GM19438 (cell line): Measurements from ENCODE around the gene RECK.
"Not testable (repeated sequence)": the region's sequence is repeated elsewhere in the genome, so short reads cannot be mapped to it uniquely, and the experiment has no call there.

Experiments used
- ATAC-seq: cut with Tn5 transposase; IDR thresholded peaks from one replicate; pipeline ENCODE4 v1.9.1; 2021; ENCODE audit warnings: low read depth; ENCODE audit not compliant: unreplicated experiment

RECK gene

DNA sequence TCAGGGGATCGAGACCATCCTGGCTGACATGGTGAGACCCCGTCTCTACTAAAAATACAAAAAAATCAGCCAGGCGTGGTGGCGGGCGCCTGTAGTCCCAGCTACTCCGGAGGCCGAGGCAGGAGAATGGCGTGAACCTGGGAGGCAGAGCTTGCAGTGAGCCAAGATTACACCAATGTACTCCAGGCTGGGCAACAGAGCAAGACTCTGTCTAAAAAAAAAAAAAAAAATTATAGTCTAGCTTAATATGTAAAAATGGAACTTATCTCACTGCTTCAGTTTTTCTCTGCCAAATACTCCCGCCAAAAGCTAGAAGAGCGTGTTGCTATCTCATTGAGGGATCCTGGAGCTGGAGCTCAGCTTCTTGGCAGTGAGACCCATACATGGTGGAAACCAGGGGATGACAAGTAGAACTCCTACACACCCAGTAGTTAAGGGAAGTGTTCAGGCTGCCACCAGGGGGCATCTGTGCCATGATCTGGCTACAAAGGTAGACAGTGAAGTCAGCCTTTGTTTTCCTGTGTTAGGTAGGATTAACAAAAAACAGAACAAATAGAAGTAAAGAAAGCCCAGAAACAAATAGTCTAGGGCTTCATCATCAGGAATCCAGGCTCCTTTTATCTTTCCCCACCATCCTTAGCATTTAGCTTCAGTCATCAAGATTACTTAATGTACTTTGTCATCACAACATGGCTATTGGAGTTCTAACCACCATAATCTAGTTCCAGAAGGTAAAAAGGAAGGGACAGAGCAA is 66.2 kb downstream of the RECK start:
- ATAC-seq = no peak

DNA sequence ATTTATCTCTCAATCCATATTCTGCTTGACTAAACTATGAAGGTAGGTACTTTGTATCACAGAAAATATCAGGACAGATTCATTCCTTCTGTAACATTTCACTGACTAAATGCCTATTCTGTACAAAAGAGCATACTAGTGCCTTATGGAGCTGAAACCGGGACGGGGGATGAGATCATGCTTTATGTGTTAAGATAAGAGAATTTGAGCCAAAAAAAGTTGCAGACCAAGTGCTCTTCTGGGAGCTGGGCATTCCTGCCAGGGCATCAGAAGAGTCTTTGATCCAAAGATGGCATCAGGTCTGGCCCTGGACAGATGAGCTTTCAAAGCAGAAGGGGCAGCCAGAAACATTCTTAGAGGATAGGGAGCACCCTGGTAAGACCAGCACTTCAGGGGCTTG is 72.4 kb downstream of the RECK start:
- ATAC-seq = no peak

DNA sequence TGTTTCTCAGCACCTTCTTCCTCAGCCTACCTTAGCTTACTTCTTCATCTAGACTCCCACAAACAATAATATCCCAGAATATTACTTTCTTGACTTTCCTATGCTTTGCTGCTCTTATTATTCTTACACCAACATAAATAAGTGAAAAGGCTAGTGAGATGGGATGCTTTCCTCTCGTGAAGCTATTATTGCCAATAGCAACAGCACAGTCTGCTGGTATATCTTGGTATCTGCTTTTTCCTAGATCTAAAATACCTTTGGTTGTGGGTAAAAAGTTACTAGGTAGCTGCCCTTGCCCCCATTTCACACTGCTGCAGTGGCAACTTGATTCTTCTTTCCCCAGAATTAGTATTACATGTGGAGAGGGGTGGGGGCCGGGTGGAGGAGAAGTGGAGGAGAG is 73.7 kb downstream of the RECK start:
- ATAC-seq = no peak

DNA sequence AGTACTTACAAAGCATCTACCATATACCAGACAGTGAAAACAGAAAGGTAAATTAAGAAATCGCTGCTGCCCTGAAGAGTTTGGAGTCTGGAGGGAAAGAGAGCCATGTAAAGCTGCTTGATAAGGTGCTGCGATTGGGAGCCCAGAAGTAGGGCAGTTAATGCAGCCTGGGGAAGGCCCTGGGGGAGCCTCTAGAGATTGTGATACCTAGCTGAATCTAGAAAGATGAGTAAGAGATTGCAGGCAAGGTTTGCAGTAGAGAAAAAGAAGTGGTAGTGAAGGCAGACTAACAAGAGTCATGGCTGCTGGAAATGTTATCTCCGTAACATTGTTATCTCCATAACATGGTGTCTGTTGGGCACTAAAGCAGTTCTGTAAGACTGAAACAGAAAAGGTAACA is 75.8 kb downstream of the RECK start:
- no peak for ATAC-seq

DNA sequence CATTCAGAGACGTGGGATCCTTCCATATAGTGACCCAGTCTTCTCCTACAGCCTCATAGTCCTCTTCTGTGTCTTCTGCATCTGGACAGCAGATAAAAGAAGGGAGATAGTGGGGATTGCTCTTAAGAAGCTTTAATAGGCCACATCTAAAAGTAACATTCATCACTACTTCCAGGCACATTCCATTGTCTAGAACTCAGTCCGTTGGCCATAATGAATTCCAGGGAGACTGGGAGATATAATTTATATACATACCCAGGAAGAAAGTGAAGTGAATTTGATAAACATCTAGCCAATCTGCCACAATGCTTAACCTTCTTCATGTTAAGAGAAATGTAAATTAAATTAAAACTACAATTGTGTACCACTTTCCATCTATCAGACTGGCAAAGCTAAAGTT is 77.3 kb downstream of the RECK start:
- ATAC-seq = no peak

DNA sequence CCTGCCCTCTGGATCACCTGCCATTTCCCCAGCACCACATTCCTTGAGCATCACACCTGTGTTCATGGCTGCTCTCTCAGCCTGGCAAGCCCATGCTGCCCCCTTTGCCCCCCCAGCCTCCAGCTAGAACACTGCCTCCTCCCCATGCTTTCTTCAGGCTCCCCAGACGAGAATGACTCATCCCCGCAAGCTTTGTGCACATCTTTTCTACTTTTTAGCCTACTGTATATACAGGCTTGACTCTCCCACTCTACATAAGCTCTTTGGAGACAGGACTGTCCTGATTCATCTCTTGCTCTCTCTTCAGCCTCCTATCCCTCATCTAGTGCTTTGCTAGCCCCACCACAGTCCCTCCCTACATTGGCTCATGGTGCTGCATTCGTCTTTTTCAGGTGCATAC is 79.9 kb downstream of the RECK start:
- ATAC-seq = no peak

DNA sequence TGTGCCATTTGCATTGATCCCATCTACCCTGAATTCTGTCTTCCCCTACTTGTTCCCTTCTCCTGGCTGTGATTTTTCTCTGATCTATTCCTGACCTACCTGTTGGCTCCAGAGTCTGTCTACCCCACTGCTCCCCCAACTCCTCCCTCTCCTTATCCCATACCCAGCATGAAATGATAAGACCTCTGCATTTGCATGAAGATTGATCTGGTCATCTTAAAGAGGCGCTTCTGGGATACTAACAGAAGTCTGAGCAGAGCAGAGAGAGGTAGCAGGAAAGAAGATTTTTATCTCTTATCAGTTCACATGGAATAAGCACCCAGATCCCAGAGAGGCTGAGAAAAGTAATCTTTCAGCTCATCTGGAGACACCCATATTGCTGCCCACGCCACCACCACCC is 81.5 kb downstream of the RECK start:
- no peak for ATAC-seq

DNA sequence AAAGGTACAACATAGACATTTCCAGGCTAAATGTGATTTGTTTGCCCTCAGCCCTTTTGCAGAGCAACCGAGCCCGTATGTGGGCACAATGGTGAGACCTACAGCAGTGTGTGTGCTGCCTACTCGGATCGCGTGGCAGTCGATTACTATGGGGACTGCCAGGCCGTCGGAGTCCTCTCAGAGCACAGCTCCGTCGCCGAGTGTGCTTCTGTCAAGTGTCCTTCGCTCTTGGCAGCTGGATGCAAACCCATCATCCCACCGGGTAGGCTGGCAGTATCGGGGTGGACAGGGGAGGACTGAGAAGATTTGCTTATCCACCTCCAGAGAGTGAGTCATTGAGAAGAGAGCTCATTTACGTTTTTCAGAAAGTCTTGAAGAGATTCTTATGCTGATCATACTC is 82.0 kb downstream of the RECK start:
- no peak for ATAC-seq

DNA sequence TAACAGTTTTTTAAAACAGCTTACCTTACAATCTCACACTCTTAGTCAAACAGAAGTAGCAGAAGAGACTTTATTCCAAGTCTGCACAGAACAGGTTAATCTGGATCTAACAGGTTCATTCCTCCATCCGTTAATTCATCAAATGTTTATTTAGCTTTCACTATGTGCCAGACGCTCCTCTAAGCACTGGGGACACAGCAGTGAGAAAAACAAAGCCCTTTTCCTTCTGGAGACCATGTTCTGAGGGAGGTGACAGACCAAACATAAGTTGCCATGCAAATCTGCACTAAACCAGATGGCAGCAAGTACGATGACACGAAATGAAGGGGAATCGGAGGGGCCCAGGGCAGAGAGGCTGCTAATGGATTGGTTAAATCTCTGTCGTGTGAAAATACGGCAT is 82.8 kb downstream of the RECK start:
- ATAC-seq = no peak

DNA sequence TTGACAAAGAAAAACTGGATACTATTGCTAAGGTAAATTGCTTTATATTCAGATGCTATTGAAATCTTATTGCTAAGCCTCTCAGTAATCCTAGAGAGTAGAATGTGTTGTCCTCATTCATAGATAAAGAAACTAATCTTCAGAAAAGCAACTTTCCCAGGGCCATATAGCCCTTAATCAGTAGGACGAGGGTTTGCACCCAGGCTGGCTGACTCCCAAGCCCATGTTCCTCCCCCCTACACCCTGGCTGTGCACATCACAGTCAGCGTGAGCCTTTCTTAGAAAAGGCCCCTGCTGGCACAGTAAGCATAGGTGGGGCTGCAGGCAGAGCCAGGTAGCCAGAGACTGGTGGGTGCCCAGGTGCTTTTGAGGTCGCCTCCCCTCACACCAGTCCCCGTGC is 84.0 kb downstream of the RECK start:
- ATAC-seq = no peak

DNA sequence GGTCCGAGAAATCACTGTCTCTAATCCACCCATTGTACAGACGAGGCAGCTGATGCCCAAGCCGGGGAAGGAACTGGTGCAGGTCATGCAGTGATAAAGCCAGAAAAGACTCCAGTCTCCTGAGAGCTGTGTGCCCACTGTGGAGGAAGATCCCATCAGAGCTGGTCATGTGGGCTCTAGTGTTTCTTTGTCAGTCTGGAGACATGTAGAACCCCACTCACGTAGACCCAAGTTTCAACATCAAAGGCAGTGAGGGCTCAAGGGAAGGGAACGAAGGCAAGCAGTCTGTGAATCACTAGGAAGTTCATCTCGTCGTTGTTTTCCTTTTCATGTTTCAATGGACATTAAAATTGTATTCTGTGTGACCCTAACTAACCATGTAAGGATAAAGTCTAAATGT is 85.3 kb downstream of the RECK start:
- no peak for ATAC-seq

DNA sequence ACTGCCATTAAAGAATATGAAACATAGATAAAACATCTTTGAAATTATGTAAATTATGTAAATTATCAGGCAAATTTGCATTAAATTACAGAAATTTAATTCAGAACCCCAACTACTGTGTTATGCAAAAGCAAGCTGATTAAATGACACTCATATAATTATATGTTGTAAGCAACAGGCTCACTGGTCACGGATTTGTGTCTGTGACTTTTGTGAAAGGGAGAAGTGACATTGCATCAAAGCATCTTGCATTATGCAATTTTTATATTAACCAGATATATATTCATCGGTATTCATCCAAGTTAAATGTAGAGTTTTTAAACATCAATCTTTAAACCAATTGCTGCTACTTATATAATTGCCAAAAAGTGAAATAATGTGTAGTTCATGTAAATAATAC is 86.8 kb downstream of the RECK start:
- no peak for ATAC-seq

DNA sequence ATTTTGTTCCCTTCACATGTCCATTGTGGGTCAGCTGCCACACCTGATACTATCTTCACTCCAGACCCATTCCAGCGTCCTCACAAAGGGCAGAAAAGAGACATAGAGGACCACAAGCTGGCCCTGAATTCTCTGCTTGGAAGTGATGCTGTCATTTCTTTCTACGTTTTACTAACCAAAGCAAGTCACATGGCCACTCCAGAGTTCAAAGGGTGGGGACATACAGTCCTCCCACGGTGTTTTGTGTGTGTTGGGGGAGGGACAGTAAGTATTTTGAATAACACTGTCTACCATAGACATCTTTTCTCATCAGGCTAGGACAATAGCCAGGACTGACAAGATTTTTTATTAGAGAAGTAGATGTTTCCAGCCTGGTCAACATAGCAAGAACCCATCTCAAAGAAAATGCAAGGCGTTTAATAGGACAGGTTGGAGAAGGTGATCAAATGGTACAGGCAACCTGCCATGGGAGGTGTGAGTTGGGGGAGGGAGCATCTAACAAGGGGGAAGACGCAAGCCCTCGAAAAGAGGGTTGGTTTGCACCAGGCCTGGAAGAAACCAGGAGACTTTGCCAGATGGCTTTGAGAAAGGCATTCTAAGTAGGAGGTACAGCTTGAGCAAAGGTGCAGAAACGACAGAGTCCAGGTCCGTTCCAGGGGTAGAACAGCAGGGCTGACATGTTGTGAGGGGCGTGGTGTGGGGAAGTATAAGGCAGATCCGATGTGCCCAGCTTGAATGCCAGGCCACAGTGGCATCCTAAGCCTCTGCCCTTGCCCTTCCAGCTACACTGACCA is 88.5 kb downstream of the RECK start:
- no peak for ATAC-seq

DNA sequence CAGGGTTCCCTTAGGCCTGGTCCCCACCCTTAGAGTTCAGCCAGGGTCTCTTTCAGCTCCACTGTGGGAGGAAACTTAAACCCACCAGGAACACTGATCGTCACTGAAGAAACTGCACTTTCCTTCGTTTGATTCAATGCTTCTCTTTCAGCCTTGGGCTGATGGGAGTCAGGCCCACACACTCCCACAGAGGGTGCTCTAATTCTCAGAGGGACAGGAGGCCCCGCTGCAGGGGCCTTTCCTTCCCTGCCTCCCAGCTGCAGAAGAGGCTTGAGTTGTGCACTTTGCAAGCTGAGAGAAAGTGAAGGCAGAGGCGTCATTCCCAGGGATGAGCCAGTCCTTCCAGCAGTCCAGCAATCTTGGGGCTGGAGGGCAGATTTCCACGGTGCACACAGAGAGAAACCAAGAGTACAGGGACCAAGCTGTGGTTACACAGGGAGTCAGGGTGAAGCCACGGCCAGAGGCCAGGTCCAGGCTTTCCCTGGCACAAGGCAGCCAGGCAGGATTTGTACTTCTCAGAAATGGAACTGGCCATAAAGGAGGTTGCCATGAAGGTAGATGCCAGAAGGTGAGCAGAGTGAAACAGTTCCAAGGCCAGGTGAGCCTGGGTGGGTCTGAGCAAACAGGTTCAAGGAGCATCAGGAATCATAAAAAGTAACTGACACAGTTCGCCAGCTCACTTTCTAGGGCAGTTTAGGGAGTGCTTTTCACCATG is 89.5 kb downstream of the RECK start:
- ATAC-seq = no peak

DNA sequence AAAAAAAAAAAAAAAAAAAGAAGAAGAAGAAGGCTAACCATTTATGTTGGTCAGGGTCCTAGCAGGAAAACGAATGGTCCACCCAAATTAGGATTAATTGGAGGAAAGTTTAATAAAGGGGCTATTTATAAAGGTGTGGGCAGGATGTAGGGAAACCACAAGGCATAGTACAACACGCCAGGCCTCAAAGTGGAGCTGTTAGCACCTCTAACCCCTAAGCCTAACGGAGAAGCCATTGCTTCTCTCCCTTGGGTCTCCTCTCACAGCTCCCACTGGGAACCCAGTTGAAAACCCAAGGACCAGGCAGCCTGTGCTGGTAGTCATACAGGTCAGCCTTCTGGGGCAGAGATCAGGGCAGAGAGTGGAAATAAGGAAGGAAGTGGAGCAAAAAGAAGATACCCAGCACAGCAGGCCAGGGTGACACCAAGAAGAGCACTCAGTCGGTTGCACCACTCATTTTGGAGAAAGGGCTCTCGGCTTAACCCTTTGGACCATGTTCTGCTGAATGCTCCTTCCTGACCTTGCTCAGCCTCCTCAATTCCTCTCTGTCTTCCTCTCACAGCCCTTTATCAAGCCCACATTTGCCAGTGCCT is 91.0 kb downstream of the RECK start:
- ATAC-seq = no peak

DNA sequence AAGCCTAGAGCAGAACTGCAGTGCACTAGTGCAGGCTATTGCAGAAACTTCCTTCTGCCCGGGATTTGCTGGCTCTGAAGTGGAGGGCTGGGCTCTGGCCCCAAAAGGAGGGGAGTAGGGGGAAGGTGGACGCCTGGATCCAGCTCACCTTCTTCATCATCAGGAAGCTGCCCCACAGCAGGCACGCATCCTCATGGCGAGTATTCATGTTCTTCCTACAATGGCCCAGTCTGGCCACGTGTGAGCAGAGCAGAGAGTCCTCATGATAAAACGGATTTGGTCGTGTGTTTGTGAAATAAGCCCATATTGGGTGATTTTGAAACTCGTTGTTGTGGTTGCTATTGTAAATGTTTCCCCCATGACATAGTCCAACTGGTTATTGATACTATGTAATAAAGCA is 91.6 kb downstream of the RECK start:
- ATAC-seq = no peak

DNA sequence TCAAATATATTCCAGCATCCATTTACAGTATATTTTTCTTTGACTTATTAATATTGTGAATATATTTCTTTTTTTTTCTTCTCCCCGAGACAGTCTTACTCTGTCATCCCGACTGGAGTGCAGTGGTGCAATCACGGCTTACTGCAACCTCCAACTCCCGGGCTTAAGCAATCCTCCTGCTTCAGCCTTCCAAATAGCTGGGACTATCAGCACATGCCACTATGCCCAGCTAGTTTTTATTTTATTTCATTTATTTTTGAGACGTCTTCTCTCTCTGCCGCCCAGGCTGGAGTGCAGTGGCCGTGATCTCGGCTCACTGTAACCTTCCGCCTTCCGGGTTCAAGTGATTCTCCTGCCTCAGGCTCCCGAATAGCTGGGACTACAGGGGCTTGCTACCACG is 92.4 kb downstream of the RECK start:
- ATAC-seq = no peak

DNA sequence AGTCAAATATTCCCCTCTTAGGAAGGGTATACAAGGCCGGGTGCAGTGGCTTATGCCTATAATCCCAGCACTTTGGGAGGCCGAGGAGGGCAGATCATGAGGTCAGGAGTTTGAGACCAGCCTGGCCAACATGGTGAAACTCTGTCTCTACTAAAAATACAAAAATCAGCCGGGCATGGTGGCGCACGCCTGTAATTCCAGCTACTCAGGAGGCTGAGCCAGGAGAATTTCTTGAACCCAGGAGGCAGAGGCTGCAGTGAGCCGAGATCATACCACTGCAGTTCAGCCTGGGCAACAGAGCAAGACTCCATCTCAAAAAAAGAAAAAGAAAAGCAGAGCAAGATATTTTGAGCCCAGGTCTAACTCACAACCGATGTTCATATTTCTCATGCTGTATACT is 95.0 kb downstream of the RECK start:
- ATAC-seq = not testable (repeated sequence)

DNA sequence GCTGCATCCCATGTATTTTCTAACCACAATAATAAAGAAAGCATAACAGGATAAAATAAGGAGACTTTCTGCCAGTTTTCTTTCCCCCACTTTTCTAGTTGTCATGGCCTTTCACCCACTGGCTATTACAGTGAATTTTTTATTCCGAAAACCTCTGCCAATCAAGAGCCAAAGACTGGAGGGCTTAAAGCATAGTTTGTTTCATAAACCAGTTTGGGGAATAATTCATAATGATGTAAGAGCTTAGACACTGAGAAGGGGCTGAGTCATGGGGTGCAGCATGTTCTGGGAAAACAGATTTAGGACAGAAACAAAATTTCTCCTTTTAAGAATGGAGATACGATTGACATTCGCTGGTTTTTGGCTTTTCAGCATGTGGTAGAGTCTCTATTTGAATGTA is 95.4 kb downstream of the RECK start:
- no peak for ATAC-seq

DNA sequence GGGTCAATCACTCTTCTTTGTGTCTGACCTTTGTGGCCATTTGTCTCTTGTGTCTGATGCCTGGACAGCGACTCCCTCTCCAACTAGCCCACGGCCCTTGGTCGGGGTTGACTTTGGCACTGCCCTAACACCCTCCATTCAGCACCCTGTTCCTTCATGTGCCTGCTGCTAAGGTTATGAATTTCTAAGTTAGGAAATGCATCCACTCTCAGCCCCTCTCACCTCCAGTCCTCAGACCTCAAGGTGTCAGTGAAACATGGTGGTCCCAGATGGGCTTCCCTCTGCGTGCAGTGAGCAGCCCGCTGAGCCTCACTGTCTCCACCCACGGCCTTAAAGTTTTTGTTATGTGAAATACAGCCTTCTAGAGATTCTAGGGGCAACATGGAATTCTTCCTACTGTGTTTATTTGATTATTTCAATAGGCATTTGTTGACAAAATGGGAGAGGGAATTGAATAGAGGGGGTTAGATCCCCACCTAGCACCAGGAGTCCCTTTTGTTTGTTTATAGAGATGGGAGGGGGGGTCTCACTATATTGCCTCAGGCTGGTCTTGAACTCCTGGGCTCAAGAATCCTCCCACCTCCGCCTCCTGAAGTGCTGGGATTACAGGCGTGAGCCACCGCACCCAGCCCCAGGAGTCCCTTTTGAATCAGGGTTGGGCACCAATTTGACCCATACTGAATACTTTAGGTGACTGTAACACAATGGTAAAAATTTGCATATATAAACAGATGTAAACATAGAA is 98.2 kb downstream of the RECK start:
- no peak for ATAC-seq
